Sigmoid colon (tissue), 4 donors: ENCODE results near the gene IL32.

Experiments used
- EP300 ChIP-seq, 4 donors: sonication (generic); formaldehyde crosslinking; IDR thresholded peaks; one replicate each; pipeline ENCODE4 v1.6.1; 2017; ENCODE audit warnings: antibody characterized with exemption in 4 of 4
- POLR2A ChIP-seq, 2 donors: fragments of 450-650 bp; IDR thresholded peaks; one replicate each; pipeline ENCODE4 v1.6.1; 2016; ENCODE audit warnings: antibody characterized with exemption in 2 of 2, mild to moderate bottlenecking in 2 of 2, moderate library complexity in 2 of 2
- POLR2AphosphoS5 ChIP-seq, 4 donors: sonication (generic); formaldehyde crosslinking; IDR thresholded peaks; one replicate each; pipeline ENCODE4 v1.6.1; 2017; ENCODE audit warnings: antibody characterized with exemption in 4 of 4
- TF ChIP-seq, protein P1 (sequence below), 4 experiments: fragments of 450-650 bp in 3 of 4; fragments of 200-600 bp in 1 of 4; IDR thresholded peaks; one replicate each; pipeline ENCODE4 v1.5.1; 2016 to 2019; ENCODE audit warnings: antibody characterized with exemption in 4 of 4, mild to moderate bottlenecking in 3 of 4, moderate library complexity in 2 of 4

DNA sequence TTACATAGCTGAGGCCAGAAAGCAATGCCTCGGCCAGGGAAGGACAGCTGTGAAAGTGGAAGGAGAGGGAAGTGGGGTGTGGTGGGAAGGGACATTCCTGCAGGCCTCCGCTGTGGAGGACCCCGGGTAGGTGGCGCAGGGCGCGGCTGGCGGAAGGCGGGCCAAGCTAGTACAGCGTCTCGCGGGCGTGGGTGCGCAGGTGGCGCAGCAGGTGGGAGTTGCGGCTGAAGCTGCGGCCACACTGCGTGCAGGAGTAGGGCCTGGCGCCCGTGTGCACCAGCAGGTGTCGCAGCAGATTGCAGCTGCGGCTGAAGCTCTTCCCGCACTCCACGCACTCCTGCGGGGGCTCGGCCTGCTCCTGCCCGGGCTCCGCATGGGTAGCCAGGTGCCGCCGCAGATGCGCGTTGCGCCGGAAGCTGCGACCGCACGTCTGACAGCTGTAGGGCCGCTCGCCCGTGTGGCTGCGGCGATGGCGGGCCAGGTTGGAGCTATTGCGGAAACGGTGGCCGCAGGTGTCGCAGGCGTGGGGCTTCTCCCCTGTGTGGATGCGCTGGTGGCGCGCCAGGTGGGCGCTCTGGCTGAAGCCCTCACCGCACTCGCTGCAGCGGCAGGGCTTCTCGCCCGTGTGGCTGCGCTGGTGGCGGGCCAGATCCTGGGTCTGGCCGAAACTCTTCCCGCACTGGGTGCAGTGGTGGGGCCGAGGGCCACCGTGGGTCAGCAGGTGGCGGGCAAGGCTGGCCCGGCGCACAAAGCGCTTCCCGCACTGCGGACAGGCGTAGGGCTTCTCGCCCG lies 23.7 kb downstream of the IL32 start:
- TF ChIP-seq, protein P1, sequence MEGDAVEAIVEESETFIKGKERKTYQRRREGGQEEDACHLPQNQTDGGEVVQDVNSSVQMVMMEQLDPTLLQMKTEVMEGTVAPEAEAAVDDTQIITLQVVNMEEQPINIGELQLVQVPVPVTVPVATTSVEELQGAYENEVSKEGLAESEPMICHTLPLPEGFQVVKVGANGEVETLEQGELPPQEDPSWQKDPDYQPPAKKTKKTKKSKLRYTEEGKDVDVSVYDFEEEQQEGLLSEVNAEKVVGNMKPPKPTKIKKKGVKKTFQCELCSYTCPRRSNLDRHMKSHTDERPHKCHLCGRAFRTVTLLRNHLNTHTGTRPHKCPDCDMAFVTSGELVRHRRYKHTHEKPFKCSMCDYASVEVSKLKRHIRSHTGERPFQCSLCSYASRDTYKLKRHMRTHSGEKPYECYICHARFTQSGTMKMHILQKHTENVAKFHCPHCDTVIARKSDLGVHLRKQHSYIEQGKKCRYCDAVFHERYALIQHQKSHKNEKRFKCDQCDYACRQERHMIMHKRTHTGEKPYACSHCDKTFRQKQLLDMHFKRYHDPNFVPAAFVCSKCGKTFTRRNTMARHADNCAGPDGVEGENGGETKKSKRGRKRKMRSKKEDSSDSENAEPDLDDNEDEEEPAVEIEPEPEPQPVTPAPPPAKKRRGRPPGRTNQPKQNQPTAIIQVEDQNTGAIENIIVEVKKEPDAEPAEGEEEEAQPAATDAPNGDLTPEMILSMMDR (IDR thresholded peaks at IDR 0.05), result no peak
- TF ChIP-seq POLR2AphosphoS5 (IDR thresholded peaks at IDR 0.05) (no peak), EP300 (IDR thresholded peaks at IDR 0.05) (no peak), POLR2A (IDR thresholded peaks at IDR 0.05) (no peak)
